Gastrocnemius medialis (tissue), 4 donors: ENCODE data around the gene ALG14.

Experiments used
- CTCF ChIP-seq, 5 experiments: fragments of 450-650 bp in 3 of 5; fragments of 200-600 bp in 2 of 5; sonication (generic) in 2 of 5; IDR thresholded peaks in 4 of 5; conservative IDR thresholded peaks in 1 of 5; 1 replicate in 4 of 5; 2 replicates in 1 of 5; pipeline ENCODE4 v1.5.1; 2016 to 2019; ENCODE audit warnings: antibody characterized with exemption in 5 of 5, mild to moderate bottlenecking in 3 of 5, moderate library complexity in 3 of 5
- POLR2A ChIP-seq, 2 donors: fragments of 450-650 bp; IDR thresholded peaks; one replicate each; pipeline ENCODE4 v1.6.1; 2017; ENCODE audit warnings: antibody characterized with exemption in 2 of 2, mild to moderate bottlenecking in 2 of 2, moderate library complexity in 2 of 2

GRCh38 chr1:94927405-94928175 lies 145.2 kb downstream of the ALG14 start:
- no peak for TF ChIP-seq CTCF (IDR thresholded peaks at IDR 0.05 in 4 of 5, conservative IDR thresholded peaks at IDR 0.05 in 1 of 5)
- no peak for TF ChIP-seq POLR2A (IDR thresholded peaks at IDR 0.05)
